Tibial nerve (tissue), 4 donors: ENCODE results near the gene RAX.

ENCODE experiments used
- EP300 ChIP-seq, 2 donors: sonication (generic); formaldehyde crosslinking; IDR thresholded peaks; one replicate each; pipeline ENCODE4 v1.6.1; 2017; ENCODE audit warnings: antibody characterized with exemption in 2 of 2, mild to moderate bottlenecking in 1 of 2
- POLR2A ChIP-seq, 2 donors: fragments of 450-650 bp; IDR thresholded peaks; one replicate each; pipeline ENCODE4 v1.6.1; 2017; ENCODE audit warnings: antibody characterized with exemption in 2 of 2, mild to moderate bottlenecking in 2 of 2, moderate library complexity in 2 of 2
- TF ChIP-seq, protein P1 (sequence below), 5 experiments: fragments of 200-600 bp in 3 of 5; fragments of 450-650 bp in 2 of 5; sonication (generic) in 3 of 5; IDR thresholded peaks; one replicate each; pipeline ENCODE4 v1.5.1; 2016 to 2019; ENCODE audit warnings: antibody characterized with exemption in 5 of 5, mild to moderate bottlenecking in 3 of 5, moderate library complexity in 2 of 5

- TF ChIP-seq, protein P1, sequence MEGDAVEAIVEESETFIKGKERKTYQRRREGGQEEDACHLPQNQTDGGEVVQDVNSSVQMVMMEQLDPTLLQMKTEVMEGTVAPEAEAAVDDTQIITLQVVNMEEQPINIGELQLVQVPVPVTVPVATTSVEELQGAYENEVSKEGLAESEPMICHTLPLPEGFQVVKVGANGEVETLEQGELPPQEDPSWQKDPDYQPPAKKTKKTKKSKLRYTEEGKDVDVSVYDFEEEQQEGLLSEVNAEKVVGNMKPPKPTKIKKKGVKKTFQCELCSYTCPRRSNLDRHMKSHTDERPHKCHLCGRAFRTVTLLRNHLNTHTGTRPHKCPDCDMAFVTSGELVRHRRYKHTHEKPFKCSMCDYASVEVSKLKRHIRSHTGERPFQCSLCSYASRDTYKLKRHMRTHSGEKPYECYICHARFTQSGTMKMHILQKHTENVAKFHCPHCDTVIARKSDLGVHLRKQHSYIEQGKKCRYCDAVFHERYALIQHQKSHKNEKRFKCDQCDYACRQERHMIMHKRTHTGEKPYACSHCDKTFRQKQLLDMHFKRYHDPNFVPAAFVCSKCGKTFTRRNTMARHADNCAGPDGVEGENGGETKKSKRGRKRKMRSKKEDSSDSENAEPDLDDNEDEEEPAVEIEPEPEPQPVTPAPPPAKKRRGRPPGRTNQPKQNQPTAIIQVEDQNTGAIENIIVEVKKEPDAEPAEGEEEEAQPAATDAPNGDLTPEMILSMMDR (IDR thresholded peaks at IDR 0.05) = no peak
- TF ChIP-seq POLR2A (IDR thresholded peaks at IDR 0.05) (no peak), EP300 (IDR thresholded peaks at IDR 0.05) (no peak)
These were observed 53.5 kb downstream of the RAX start, which contains the start of gene GRP for GRCh38 chr18:59219672-59220163.
